Natural killer cell (primary cell): ENCODE measurements around the gene SAXO1. TPM values are rescaled to one million over a fixed set of nuclear protein-coding genes. Genes with fewer than 3 reads are reported as not detected.

ENCODE experiments used
- ATAC-seq, 3 donors: fragments of 150-1000 bp in 2 of 3; fragments of 200-7000 bp in 1 of 3; cut with Tn5 transposase; 1 replicate in 1 of 3; 2 replicates in 2 of 3; pipeline ENCODE4 v1.10.0; 2021; ENCODE audit warnings: mild to moderate bottlenecking in 2 of 3, moderate library complexity in 2 of 3
- DNase-seq, 2 donors: peaks; one replicate each; pipeline versions ENCODE4 v3.0.0 to v3.0.0-alpha.2; 2013 to 2021; ENCODE audit warnings: mixed read lengths in 1 of 2
- H3K27ac ChIP-seq: one replicate; pipeline ENCODE4 v1.5.1; 2013; ENCODE audit warnings: mild to moderate bottlenecking, low read length
- H3K27me3 ChIP-seq: one replicate; pipeline ENCODE4 v1.6.1; 2013; ENCODE audit warnings: low read length; ENCODE audit not compliant: control insufficient read depth, insufficient read depth
- H3K36me3 ChIP-seq: one replicate; pipeline ENCODE4 v1.6.1; 2013; ENCODE audit warnings: low read length; ENCODE audit not compliant: control insufficient read depth, insufficient read depth
- H3K4me1 ChIP-seq: one replicate; pipeline ENCODE4 v1.6.1; 2013; ENCODE audit warnings: low read length; ENCODE audit not compliant: control insufficient read depth, insufficient read depth
- H3K4me3 ChIP-seq: one replicate; pipeline ENCODE4 v1.5.1; 2013; ENCODE audit warnings: low read length
- H3K9me3 ChIP-seq: one replicate; pipeline ENCODE4 v1.6.1; 2013; ENCODE audit warnings: low read length; ENCODE audit not compliant: control insufficient read depth, insufficient read depth
- H3K27ac Mint-ChIP-seq, 2 donors: one replicate each; pipeline ENCODE4 v1.8.0; 2022; ENCODE audit warnings: mild to moderate bottlenecking in 2 of 2, mixed read lengths in 2 of 2, moderate library complexity in 1 of 2
- H3K27me3 Mint-ChIP-seq, 2 donors: one replicate each; pipeline ENCODE4 v1.8.0; 2022; ENCODE audit warnings: low read depth in 2 of 2, mixed read lengths in 2 of 2
- H3K36me3 Mint-ChIP-seq: one replicate; pipeline ENCODE4 v1.8.0; 2022; ENCODE audit warnings: mixed read lengths
- H3K4me1 Mint-ChIP-seq, 2 donors: one replicate each; pipeline ENCODE4 v1.8.0; 2022; ENCODE audit warnings: mixed read lengths in 2 of 2
- H3K4me3 Mint-ChIP-seq: one replicate; pipeline ENCODE4 v1.8.0; 2022; ENCODE audit warnings: mild to moderate bottlenecking, moderate library complexity, mixed read lengths
- H3K9me3 Mint-ChIP-seq, 2 donors: one replicate each; pipeline ENCODE4 v1.8.0; 2022; ENCODE audit warnings: mixed read lengths in 2 of 2
- WGBS: methylation state at CpG from one replicate; pipeline ENCODE4 v1.1.7; 2013; ENCODE audit warnings: missing lambda C conversion rate; ENCODE audit not compliant: insufficient coverage; 5-methylcytosine and 5-hydroxymethylcytosine counted together
- intact Hi-C: fragments of 100-400 bp; cut with micrococcal nuclease; formaldehyde crosslinking; loops from one replicate; pipeline ENCODE4 v1.14.2; 2022
- total RNA-seq, 4 donors: library from RNA; stranded (reverse); fragments of 120-200 nt in 1 of 4; gene quantifications; one replicate each; pipeline versions ENCODE4 v1.2.3 to v1.2.4, GENCODE V29; 2013 to 2022
- TF ChIP-seq, protein P1 (sequence below): fragments of 200-600 bp; IDR thresholded peaks from one replicate; pipeline ENCODE4 v1.8.0; 2022; ENCODE audit warnings: antibody characterized with exemption

Gene SAXO1
- total RNA-seq, 3 donors from 2014 or later (not counting 1 experiment from before 2014, with no cell fraction given) = 0.21 to 0.28 TPM; not detected in 1

DNA sequence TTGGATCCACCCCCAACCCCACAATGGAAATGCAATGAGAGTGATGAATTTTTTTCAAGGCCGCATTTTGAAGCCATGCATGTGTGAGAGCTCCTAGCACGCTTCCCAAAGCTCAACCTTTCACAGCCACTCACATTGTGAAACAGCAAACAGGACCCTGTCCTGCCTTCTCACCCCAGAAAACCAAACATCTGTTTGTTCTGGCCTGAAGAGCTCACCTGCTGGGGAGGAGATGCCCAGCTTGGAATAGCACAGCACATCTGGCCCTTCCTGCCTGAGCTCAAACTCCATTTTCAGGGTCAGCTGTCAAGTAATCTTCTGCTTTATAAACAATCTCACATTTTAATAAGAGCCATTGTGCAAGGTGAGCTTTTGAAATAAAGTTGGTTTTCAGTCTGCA, 54.8 kb downstream of the SAXO1 start:
- Histone ChIP-seq H3K27ac (no peak overlapping the region), H3K9me3 (no peaks in the 10 kb centered on the region), H3K36me3 (no peaks in the 10 kb centered on the region), H3K27me3 (no peaks in the 10 kb centered on the region), H3K4me1 (no peaks in the 10 kb centered on the region), H3K4me3 (no peak overlapping the region)
- no peak overlapping the region for H3K27ac Mint-ChIP-seq
- no peak overlapping the region for H3K4me3 Mint-ChIP-seq
- no peaks in the 10 kb centered on the region for H3K36me3 Mint-ChIP-seq
- intact Hi-C loops = no loop called here
- no peaks in the 10 kb centered on the region for H3K9me3 Mint-ChIP-seq
- ATAC-seq (no peak), DNase-seq (no peak)
- whole genome bisulfite sequencing = 95% methylated on average over 2 of the region's 2 CpGs
- H3K4me1 Mint-ChIP-seq = peaks cover 7 to 12% of the 10 kb centered on the region in 2 donors
- TF ChIP-seq, protein P1, sequence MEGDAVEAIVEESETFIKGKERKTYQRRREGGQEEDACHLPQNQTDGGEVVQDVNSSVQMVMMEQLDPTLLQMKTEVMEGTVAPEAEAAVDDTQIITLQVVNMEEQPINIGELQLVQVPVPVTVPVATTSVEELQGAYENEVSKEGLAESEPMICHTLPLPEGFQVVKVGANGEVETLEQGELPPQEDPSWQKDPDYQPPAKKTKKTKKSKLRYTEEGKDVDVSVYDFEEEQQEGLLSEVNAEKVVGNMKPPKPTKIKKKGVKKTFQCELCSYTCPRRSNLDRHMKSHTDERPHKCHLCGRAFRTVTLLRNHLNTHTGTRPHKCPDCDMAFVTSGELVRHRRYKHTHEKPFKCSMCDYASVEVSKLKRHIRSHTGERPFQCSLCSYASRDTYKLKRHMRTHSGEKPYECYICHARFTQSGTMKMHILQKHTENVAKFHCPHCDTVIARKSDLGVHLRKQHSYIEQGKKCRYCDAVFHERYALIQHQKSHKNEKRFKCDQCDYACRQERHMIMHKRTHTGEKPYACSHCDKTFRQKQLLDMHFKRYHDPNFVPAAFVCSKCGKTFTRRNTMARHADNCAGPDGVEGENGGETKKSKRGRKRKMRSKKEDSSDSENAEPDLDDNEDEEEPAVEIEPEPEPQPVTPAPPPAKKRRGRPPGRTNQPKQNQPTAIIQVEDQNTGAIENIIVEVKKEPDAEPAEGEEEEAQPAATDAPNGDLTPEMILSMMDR = no peak
- H3K27me3 Mint-ChIP-seq = peaks cover 20 to 41% of the 10 kb centered on the region in 2 donors

- no peaks in the 10 kb centered on the region for H3K36me3 Mint-ChIP-seq
- WGBS = 18% methylated on average over 9 of the region's 12 CpGs
- no peak for DNase-seq
- TF ChIP-seq, protein P1 = no peak
- peaks cover 7 to 12% of the 10 kb centered on the region in 2 donors for H3K4me1 Mint-ChIP-seq
- no peak overlapping the region for H3K4me3 Mint-ChIP-seq
- Histone ChIP-seq H3K4me3 (no peak overlapping the region), H3K36me3 (no peaks in the 10 kb centered on the region), H3K4me1 (no peaks in the 10 kb centered on the region), H3K9me3 (no peaks in the 10 kb centered on the region), H3K27ac (no peak overlapping the region), H3K27me3 (no peaks in the 10 kb centered on the region)
- H3K27me3 Mint-ChIP-seq = peaks cover 20 to 54% of the 10 kb centered on the region in 2 donors
- intact Hi-C loops = no loop called here
- no peaks in the 10 kb centered on the region for H3K9me3 Mint-ChIP-seq
- ATAC-seq = no peak
- H3K27ac Mint-ChIP-seq = no peak overlapping the region
Measured at GRCh38 chr9:18976709-18977531, 56.1 kb downstream of the SAXO1 start.

- Mint-ChIP-seq H3K4me3 (no peak overlapping the region), H3K36me3 (no peaks in the 10 kb centered on the region), H3K27me3 (peaks cover 20 to 57% of the 10 kb centered on the region in 2 donors), H3K27ac (no peak overlapping the region), H3K4me1 (peaks cover 7 to 12% of the 10 kb centered on the region in 2 donors), H3K9me3 (no peaks in the 10 kb centered on the region)
- Histone ChIP-seq H3K9me3 (no peaks in the 10 kb centered on the region), H3K4me1 (no peaks in the 10 kb centered on the region), H3K36me3 (no peaks in the 10 kb centered on the region), H3K27me3 (no peaks in the 10 kb centered on the region), H3K27ac (no peak overlapping the region), H3K4me3 (no peak overlapping the region)
- TF ChIP-seq, protein P1 = no peak
- ATAC-seq (no peak), DNase-seq (no peak)
- intact Hi-C loops = no loop called here
- WGBS = 36% methylated on average over 4 of the region's 4 CpGs
Measured at GRCh38 chr9:18976221-18976708, 56.7 kb downstream of the SAXO1 start.
